Osteoblast (primary cell): ENCODE data around the gene IGSF9B. TPM values are rescaled to one million over a fixed set of nuclear protein-coding genes. Genes with fewer than 3 reads are reported as not detected.

ENCODE experiments used
- DNase-seq: peaks from one replicate; pipeline ENCODE4 v3.0.0; 2011; ENCODE audit warnings: low spot score, mixed read lengths; ENCODE audit not compliant: insufficient read length; ENCODE audit errors: missing footprints
- H2AFZ ChIP-seq: 2 replicates; pipeline ENCODE4 v1.6.0; 2011; ENCODE audit warnings: mild to moderate bottlenecking, low read length
- H3K27ac ChIP-seq: 2 replicates; pipeline ENCODE4 v1.5.1; 2011; ENCODE audit warnings: mild to moderate bottlenecking, low read depth, low read length, moderate library complexity
- H3K27me3 ChIP-seq: 2 replicates; pipeline ENCODE4 v1.6.0; 2012; ENCODE audit warnings: mild to moderate bottlenecking, control low read depth, inconsistent platforms, low read length, moderate library complexity; ENCODE audit not compliant: insufficient read depth
- H3K36me3 ChIP-seq: 2 replicates; pipeline ENCODE4 v1.5.1; 2011; ENCODE audit warnings: mild to moderate bottlenecking, low read length, control low read depth, moderate library complexity; ENCODE audit not compliant: insufficient read depth
- H3K4me1 ChIP-seq: 2 replicates; pipeline ENCODE4 v1.5.1; 2011; ENCODE audit warnings: mild to moderate bottlenecking, low read length, control low read depth, moderate library complexity; ENCODE audit not compliant: insufficient read depth
- H3K4me2 ChIP-seq: 2 replicates; pipeline ENCODE4 v1.6.0; 2011; ENCODE audit warnings: mild to moderate bottlenecking, low read length; ENCODE audit not compliant: insufficient read depth
- H3K4me3 ChIP-seq: fragments of 200-600 bp; sonication (generic); 3 replicates; pipeline ENCODE4 v1.5.1; 2012; ENCODE audit warnings: mild to moderate bottlenecking, low read length, inconsistent platforms; ENCODE audit not compliant: insufficient read depth
- H3K79me2 ChIP-seq: 2 replicates; pipeline ENCODE4 v1.6.0; 2012; ENCODE audit warnings: mild to moderate bottlenecking, low read length, control low read depth, inconsistent platforms; ENCODE audit not compliant: insufficient read depth
- H3K9me3 ChIP-seq: 2 replicates; pipeline ENCODE4 v1.5.1; 2011; ENCODE audit warnings: low read depth, low read length, control low read depth
- H4K20me1 ChIP-seq: 2 replicates; pipeline ENCODE4 v1.6.0; 2012; ENCODE audit warnings: mild to moderate bottlenecking, low read length, control low read depth; ENCODE audit not compliant: insufficient read depth
- CTCF ChIP-seq: IDR thresholded peaks from 2 replicates; pipeline ENCODE4 v1.5.1; 2011; ENCODE audit warnings: mild to moderate bottlenecking, low read depth, low read length, moderate library complexity; ENCODE audit errors: extremely low read depth
- total RNA-seq: library from RNA; depleted of rRNA; stranded (reverse); fragments of >200 nt; gene quantifications from 2 replicates; pipeline ENCODE4 v1.2.3, GENCODE V29; 2012

Gene IGSF9B
- total RNA-seq, 1 donor: 0.36 TPM

DNA sequence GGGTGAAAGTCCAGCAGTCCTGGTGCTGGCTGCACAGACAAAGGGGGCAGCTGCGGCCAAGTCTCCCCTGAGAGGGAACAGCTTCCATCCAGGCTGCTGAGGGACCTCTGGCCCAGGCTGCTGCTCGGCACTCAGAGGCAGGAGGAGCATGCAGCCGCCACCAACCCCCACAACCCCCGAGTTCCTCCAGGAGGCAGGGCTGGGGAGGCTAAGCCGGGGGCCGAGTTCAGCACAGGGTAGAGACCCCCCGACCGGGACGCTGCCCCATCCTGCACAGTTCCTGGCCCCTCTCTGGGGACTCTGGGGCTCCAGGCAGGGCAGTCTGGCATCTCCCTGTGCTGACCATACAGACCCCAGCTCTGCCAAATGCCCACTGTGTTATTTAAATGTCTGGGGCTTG is 20.2 kb downstream of the IGSF9B start:
- H2AFZ ChIP-seq: no peak overlapping the region
- no peak for DNase-seq
- H3K9me3 ChIP-seq: no peaks in the 10 kb centered on the region
- no peaks in the 10 kb centered on the region for H4K20me1 ChIP-seq
- H3K4me2 ChIP-seq: no peak overlapping the region
- H3K27ac ChIP-seq: no peak overlapping the region
- no peak for TF ChIP-seq CTCF
- no peaks in the 10 kb centered on the region for H3K36me3 ChIP-seq
- H3K27me3 ChIP-seq: no peaks in the 10 kb centered on the region
- no peak overlapping the region for H3K4me3 ChIP-seq
- no peaks in the 10 kb centered on the region for H3K79me2 ChIP-seq
- H3K4me1 ChIP-seq: no peaks in the 10 kb centered on the region

GRCh38 chr11:133936136-133936535 is 20.6 kb downstream of the IGSF9B start:
- Histone ChIP-seq H3K79me2 (no peaks in the 10 kb centered on the region), H4K20me1 (no peaks in the 10 kb centered on the region), H3K9me3 (no peaks in the 10 kb centered on the region), H3K27ac (no peak overlapping the region), H3K4me2 (no peak overlapping the region), H3K4me3 (no peak overlapping the region), H2AFZ (no peak overlapping the region), H3K4me1 (no peaks in the 10 kb centered on the region), H3K36me3 (no peaks in the 10 kb centered on the region), H3K27me3 (no peaks in the 10 kb centered on the region)
- no peak for TF ChIP-seq CTCF
- no peak for DNase-seq

DNA sequence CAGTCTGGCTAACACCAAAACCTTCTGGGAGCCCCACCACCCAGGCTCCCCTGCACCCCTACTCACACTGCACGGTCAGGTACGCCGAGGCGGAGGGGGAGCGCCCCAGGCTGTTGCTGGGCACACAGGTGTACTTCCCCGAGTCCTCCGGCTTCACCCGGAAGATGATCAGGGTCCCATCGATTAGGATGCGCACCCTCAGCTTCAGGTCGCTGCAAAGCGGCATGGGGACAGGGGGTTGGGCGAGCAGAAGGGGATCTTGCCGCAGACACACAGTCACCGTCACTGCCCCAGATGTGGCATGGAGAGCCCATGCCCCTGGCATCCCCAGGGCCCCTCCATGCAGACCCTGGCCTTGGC is 21.2 kb downstream of the IGSF9B start:
- Histone ChIP-seq H3K4me3 (no peak overlapping the region), H3K4me2 (no peak overlapping the region), H3K36me3 (no peaks in the 10 kb centered on the region), H4K20me1 (no peaks in the 10 kb centered on the region), H3K27me3 (no peaks in the 10 kb centered on the region), H3K27ac (no peak overlapping the region), H3K9me3 (no peaks in the 10 kb centered on the region), H3K4me1 (no peaks in the 10 kb centered on the region), H3K79me2 (no peaks in the 10 kb centered on the region), H2AFZ (no peak overlapping the region)
- no peak for DNase-seq
- TF ChIP-seq CTCF: no peak

DNA sequence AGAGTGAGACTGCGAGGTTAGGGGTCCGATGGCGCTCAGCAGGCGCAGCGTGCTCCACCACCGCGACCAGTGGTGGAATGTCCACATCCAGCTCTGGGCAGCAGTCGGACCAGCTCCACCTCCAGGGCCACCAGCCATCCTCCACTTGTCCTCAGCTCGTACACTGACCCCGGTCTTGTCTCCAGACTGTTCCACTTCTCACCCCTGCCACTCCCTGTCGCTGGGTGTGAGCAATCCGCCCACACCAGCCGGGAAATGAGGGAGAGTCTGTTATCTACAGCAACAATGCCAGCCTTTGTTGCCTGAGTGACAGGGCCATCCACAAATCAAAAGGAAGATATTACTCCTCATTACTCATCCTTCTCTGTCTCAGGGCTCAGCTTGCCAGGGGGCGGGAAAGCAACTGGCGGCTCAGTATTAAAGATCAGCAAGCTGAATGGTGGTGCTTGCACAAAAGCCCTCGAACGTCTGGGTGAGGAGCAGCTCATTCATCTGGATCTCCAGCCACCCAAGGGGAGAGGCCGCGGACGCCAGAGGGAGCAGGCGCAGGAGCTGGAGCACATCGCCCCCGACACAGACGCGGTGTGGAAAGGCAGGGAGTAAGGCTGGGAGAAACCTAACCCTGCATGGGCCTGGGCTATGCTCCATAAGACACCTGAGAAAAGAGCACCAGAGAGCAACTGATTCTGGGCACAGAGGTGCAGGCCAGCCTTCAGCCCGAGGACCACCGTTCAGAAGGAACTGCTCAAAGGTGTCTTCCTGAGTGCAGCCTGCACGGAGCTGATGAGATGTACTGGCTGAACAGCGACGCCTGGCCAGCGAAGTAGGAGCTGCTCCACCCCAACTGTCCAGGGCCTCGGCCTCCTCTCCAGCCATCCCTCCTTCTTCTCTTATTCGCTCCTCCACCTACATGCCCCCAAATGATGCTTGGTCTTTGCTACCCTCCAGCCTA is 21.9 kb downstream of the IGSF9B start:
- Histone ChIP-seq H3K4me3 (no peak overlapping the region), H3K9me3 (no peaks in the 10 kb centered on the region), H3K4me2 (no peak overlapping the region), H3K4me1 (no peaks in the 10 kb centered on the region), H3K27me3 (no peaks in the 10 kb centered on the region), H3K27ac (no peak overlapping the region), H3K79me2 (no peaks in the 10 kb centered on the region), H2AFZ (no peak overlapping the region), H4K20me1 (no peaks in the 10 kb centered on the region), H3K36me3 (no peaks in the 10 kb centered on the region)
- peak; percentile 97 for DNase-seq
- TF ChIP-seq CTCF: no peak
